ENCODE data around the gene PAFAH2. TPM values are rescaled to one million over a fixed set of nuclear protein-coding genes. Genes with fewer than 3 reads are reported as not detected.

PAFAH2 gene
- total and polyA plus RNA-seq, 2 of the 8 experiments (the other 6 are each of a cell fraction or from before 2014, with no cell fraction given), result 7.7 to 9.3 TPM

GRCh38 chr1:26003756-26004155, 5.9 kb upstream of the PAFAH2 start:
- Histone ChIP-seq H2AK5ac (ENCODE audit: low read depth, low read length) (no peak overlapping the region), H3K4me3 (ENCODE audit: extremely low read depth in 1 of 4, insufficient read depth in 2 of 4, low read depth in 3 of 4, low read length in 4 of 4) (no peak overlapping the region), H3K27ac (ENCODE audit: low read depth, low read length) (no peak overlapping the region), H2BK15ac (ENCODE audit: low read length) (no peak overlapping the region), H2BK12ac (ENCODE audit: low read depth, low read length) (no peak overlapping the region), H4K91ac (replicated peaks; ENCODE audit: insufficient read length, low read length) (no peak overlapping the region), H2BK20ac (ENCODE audit: low read length) (no peak overlapping the region), H2BK5ac (ENCODE audit: low read depth, low read length) (no peak overlapping the region), H3K18ac (ENCODE audit: extremely low read depth, low read length) (no peak overlapping the region), H3K9me3 (ENCODE audit: insufficient read depth in 2 of 2, low read depth in 1 of 2, low read length in 1 of 2) (no peaks in the 10 kb centered on the region), H3K4ac (replicated peaks; ENCODE audit: insufficient read length, low read depth, low read length) (no peak overlapping the region), H3K9ac (replicated peaks in 1 of 4; ENCODE audit: extremely low read depth in 1 of 4, low read depth in 3 of 4, low read length in 3 of 4) (no peak overlapping the region), H3K79me2 (ENCODE audit: control insufficient read depth in 1 of 2, insufficient read depth in 2 of 2, low read length in 2 of 2) (no peaks in the 10 kb centered on the region), H4K8ac (ENCODE audit: extremely low read depth, insufficient read depth, low read length) (no peak overlapping the region), H4K20me1 (replicated peaks in 1 of 2; ENCODE audit: control insufficient read depth in 1 of 2, insufficient read depth in 2 of 2, low read length in 2 of 2) (no peaks in the 10 kb centered on the region), H3K23me2 (ENCODE audit: low read depth, low read length) (no peaks in the 10 kb centered on the region), H3K36me3 (ENCODE audit: control insufficient read depth in 2 of 4, insufficient read depth in 4 of 4, low read length in 3 of 4) (no peaks in the 10 kb centered on the region), H2AFZ (ENCODE audit: low read length) (no peak overlapping the region), H2BK120ac (replicated peaks; ENCODE audit: low read depth, low read length) (no peak overlapping the region), H3K14ac (ENCODE audit: insufficient read length) (no peak overlapping the region), H3K23ac (ENCODE audit: insufficient read length) (no peak overlapping the region), H3K4me2 (ENCODE audit: insufficient read depth in 1 of 2, low read depth in 2 of 2, low read length in 2 of 2) (no peak overlapping the region), H3K56ac (replicated peaks; ENCODE audit: insufficient read length, low read depth, low read length) (no peak overlapping the region), H3K4me1 (replicated peaks in 1 of 4; ENCODE audit: control insufficient read depth in 3 of 4, insufficient read depth in 4 of 4, low read length in 3 of 4) (peaks cover 0 to 5% (median under 1%) of the 10 kb centered on the region in 4 experiments; a peak in 5 of 7 replicates), H3K79me1 (ENCODE audit: low read depth, low read length) (no peaks in the 10 kb centered on the region), H3K27me3 (replicated peaks in 1 of 4; ENCODE audit: control insufficient read depth in 3 of 4, extremely low read depth in 1 of 4, insufficient read depth in 3 of 4, low read length in 3 of 4) (no peaks in the 10 kb centered on the region; a peak in 2 of 7 replicates), H4K5ac (ENCODE audit: insufficient read length, low read depth, low read length) (no peak overlapping the region)
- CTCF ChIA-PET (ENCODE audit: partially characterized antibody), result interaction anchor here (0.8 to 20.0 kb wide), 10 partner anchors 9 to 115 kb away, joined by 3 to 330 read pairs (median 6); partner anchors contain the start of gene STMN1
- 80% methylated on average over 2 of the region's 2 CpGs; no CpG with 5 or more reads in 1 of the 2 experiments for WGBS, 2 experiments (ENCODE audit: extremely low coverage in 1 of 2, insufficient coverage in 1 of 2, insufficient read length in 1 of 2, insufficient replicate concordance in 2 of 2, low coverage in 1 of 2, low lambda C conversion rate in 2 of 2, missing lambda C conversion rate in 1 of 2)
- DNase-seq (ENCODE audit: low read depth in 1 of 2, low spot score in 2 of 2) (no peak), FAIRE-seq (no peak)
- POLR2A ChIA-PET (ENCODE audit: partially characterized antibody), result interaction anchor here (0.6 to 2.8 kb wide), 3 partner anchors 85 to 112 kb away, joined by 3 to 9 read pairs (median 3); no protein-coding TSS in a partner anchor
- no peak for TF ChIP-seq TBP (IDR thresholded peaks at IDR 0.05; ENCODE audit: low read depth, low read length)
- no peak for TF ChIP-seq USF2 (IDR thresholded peaks at IDR 0.05; ENCODE audit: low read length)
- no peak for TF ChIP-seq SP1 (IDR thresholded peaks at IDR 0.05; ENCODE audit: low read depth, low read length)
- TF ChIP-seq SUZ12 (IDR thresholded peaks at IDR 0.05; ENCODE audit: low read length), result no peak
- TF ChIP-seq SIN3A (conservative IDR thresholded peaks at IDR 0.05 in 1 of 2, IDR thresholded peaks at IDR 0.05 in 1 of 2; ENCODE audit: low read depth in 1 of 2, low read length in 2 of 2), result no peak
- no peak for TF ChIP-seq EZH2 (IDR thresholded peaks at IDR 0.05; ENCODE audit: low read depth, low read length, severe bottlenecking)
- no peak for TF ChIP-seq NRF1 (IDR thresholded peaks at IDR 0.05; ENCODE audit: low read depth, low read length)
- TF ChIP-seq SP4 (IDR thresholded peaks at IDR 0.05; ENCODE audit: low read length), result no peak
- TF ChIP-seq HDAC6 (IDR thresholded peaks at IDR 0.05; ENCODE audit: low read depth, low read length), result no peak
- no peak for TF ChIP-seq GTF2F1 (IDR thresholded peaks at IDR 0.05; ENCODE audit: borderline replicate concordance, low read depth, low read length)
- TF ChIP-seq FOSL1 (IDR thresholded peaks at IDR 0.05; ENCODE audit: insufficient read depth, low read depth, low read length), result no peak
- TF ChIP-seq RAD21 (IDR thresholded peaks at IDR 0.05 in 1 of 2, conservative IDR thresholded peaks at IDR 0.05 in 1 of 2; ENCODE audit: low read depth in 2 of 2, low read length in 2 of 2), result no peak
- no peak for TF ChIP-seq RXRA (IDR thresholded peaks at IDR 0.05; ENCODE audit: insufficient read depth, low read depth, low read length)

All from H1 (cell line).